Naive B cell (primary cell): ENCODE results near the gene RALGPS1. TPM values are rescaled to one million over a fixed set of nuclear protein-coding genes. Genes with fewer than 3 reads are reported as not detected.

ENCODE experiments used
- ATAC-seq, 2 donors: fragments of 150-1000 bp; cut with Tn5 transposase; 2 replicates each; pipeline ENCODE4 v1.10.0; 2021; ENCODE audit warnings: low read depth in 2 of 2, mild to moderate bottlenecking in 2 of 2, moderate library complexity in 2 of 2
- DNase-seq: peaks from one replicate; pipeline ENCODE4 v3.0.0; 2022
- H3K27ac Mint-ChIP-seq, 6 donors: one replicate each; pipeline ENCODE4 v1.8.0; 2020 to 2022; ENCODE audit warnings: mild to moderate bottlenecking in 6 of 6, mixed read lengths in 6 of 6, moderate library complexity in 5 of 6, inconsistent platforms in 2 of 6
- H3K27me3 Mint-ChIP-seq, 3 donors: one replicate each; pipeline ENCODE4 v1.8.0; 2021 to 2022; ENCODE audit warnings: mixed read lengths in 3 of 3, mild to moderate bottlenecking in 1 of 3
- H3K36me3 Mint-ChIP-seq, 2 donors: one replicate each; pipeline ENCODE4 v1.8.0; 2020 to 2022; ENCODE audit warnings: mixed read lengths in 2 of 2, inconsistent platforms in 1 of 2, mild to moderate bottlenecking in 1 of 2
- H3K4me1 Mint-ChIP-seq, 3 donors: one replicate each; pipeline ENCODE4 v1.8.0; 2020 to 2022; ENCODE audit warnings: mixed read lengths in 3 of 3, inconsistent platforms in 1 of 3, mild to moderate bottlenecking in 1 of 3, moderate library complexity in 1 of 3
- H3K4me3 Mint-ChIP-seq, 8 donors: one replicate each; pipeline ENCODE4 v1.8.0; 2020 to 2022; ENCODE audit warnings: mild to moderate bottlenecking in 8 of 8, mixed read lengths in 8 of 8, moderate library complexity in 8 of 8, inconsistent platforms in 2 of 8
- H3K9me3 Mint-ChIP-seq, 7 donors: one replicate each; pipeline ENCODE4 v1.8.0; 2020 to 2022; ENCODE audit warnings: mixed read lengths in 7 of 7, mild to moderate bottlenecking in 5 of 7, inconsistent platforms in 2 of 7, moderate library complexity in 1 of 7
- polyA plus RNA-seq, 6 donors: library from polyadenylated mRNA; unstranded; fragments of 300-500 nt; fragmentation: Illumina TruSeq; gene quantifications; one replicate each; pipeline ENCODE4 v1.2.3, GENCODE V29; 2021; ENCODE audit warnings: low read depth in 6 of 6

RALGPS1 gene
- polyA plus RNA-seq, 6 donors from 2014 or later, result 3.0 to 7.9 (median 5.4) TPM

DNA sequence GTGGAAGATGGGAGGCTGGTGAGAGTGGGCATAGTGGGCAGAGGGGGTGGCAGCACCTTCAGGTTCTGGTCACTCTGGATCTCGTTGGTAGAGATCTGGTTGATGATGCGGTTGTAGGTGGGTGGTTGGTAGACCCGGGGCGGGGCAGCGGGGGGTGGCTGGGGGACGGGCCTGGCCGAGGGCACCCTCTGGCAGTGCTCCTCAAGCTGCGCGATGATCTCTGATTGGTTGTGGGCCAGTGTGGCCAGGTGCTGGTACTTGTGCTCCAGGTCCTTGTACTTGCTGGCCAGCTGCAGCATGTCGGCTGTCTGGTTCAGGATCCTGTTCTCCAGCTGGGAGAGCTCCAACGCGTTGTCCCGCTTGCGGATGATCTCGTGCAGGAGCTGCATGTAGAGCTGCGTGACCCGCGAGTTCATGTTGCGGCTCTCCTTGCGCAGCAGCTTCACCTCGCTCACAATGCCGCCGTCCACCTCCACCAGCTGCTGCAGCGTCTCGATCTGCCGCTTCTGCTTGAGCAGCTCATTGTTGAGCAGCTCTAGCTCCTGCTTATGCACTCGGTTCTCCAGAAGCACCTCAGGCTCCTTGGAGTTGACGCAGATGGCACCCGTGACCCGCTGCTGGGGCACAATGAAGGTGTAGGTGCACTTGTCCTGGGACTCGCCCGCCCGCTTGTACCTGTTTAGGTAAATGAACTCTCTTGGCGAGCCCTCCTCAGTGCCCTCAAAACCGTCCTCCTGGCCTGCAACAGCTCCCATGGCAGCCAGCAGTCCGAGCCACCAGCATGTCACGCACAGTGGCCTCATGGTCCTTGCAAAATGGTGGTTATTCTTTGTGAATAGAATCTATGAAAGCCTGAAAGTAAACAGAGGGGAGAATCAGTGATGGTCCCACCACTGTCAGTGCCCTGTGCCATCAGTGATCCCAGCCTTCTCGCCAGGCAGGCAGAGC lies 193.6 kb downstream of the RALGPS1 start:
- H3K27ac Mint-ChIP-seq, result no peak overlapping the region
- H3K4me1 Mint-ChIP-seq, result peaks cover 0 to 3% (median 0%) of the 10 kb centered on the region in 3 donors
- H3K9me3 Mint-ChIP-seq, result no peaks in the 10 kb centered on the region
- no peak overlapping the region for H3K4me3 Mint-ChIP-seq
- DNase-seq, result no peak
- H3K36me3 Mint-ChIP-seq, result peaks cover 22% of the 10 kb centered on the region in 2 donors
- ATAC-seq, result no peak
- H3K27me3 Mint-ChIP-seq, result no peaks in the 10 kb centered on the region

GRCh38 chr9:127109212-127109711 lies 194.7 kb downstream of the RALGPS1 start:
- DNase-seq (no peak), ATAC-seq (no peak)
- Mint-ChIP-seq H3K4me3 (no peak overlapping the region), H3K36me3 (peaks cover 22% of the 10 kb centered on the region in 2 donors), H3K4me1 (peaks cover 0 to 3% (median 0%) of the 10 kb centered on the region in 3 donors), H3K9me3 (no peaks in the 10 kb centered on the region), H3K27ac (no peak overlapping the region), H3K27me3 (no peaks in the 10 kb centered on the region)

DNA sequence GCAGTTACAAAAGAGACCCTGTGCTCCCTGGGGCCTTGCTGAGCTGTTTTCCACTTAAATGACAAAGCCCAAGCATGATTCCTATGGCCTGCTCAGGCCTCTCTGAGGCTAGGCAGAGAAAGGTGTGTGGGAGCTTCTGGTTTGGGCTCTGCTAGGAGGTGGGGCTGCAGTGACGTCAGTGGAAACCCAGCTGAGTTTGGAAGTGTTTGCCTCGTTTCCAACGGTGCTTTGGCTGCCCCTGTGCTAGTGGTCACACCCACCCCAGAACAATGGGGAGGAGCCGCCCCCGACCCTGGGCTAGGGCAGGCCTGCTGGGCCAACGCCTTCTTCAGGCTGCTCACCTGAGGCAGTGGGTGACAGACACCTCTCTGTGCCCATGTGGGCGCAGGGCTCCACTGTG lies 197.5 kb downstream of the RALGPS1 start:
- H3K27ac Mint-ChIP-seq, result no peak overlapping the region
- DNase-seq, result no peak
- H3K4me3 Mint-ChIP-seq, result no peak overlapping the region
- no peak for ATAC-seq
- H3K36me3 Mint-ChIP-seq, result peaks cover 13 to 22% of the 10 kb centered on the region in 2 donors
- H3K9me3 Mint-ChIP-seq, result no peaks in the 10 kb centered on the region
- H3K27me3 Mint-ChIP-seq, result no peaks in the 10 kb centered on the region
- peaks cover 13 to 18% (median 15%) of the 10 kb centered on the region in 3 donors for H3K4me1 Mint-ChIP-seq

DNA sequence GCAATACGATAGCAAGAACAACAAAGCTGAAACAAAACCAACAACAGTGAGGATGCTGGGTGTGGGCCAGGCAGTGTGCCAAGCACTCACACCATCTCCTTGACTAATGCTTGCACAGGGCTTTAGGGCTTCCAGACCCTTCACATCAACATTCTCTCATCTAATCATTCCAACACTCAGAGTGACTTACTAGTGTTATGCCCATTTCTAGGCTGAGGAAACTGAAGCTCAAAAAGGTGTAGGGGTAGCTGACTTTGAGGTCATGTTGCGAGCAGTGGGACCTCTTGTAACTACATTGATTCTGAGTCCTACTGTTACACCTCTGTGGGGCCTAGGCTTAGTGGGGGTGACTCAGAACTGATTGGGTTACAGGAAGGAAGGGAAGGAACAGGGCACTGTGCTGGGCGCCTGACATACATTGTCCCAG lies 198.2 kb downstream of the RALGPS1 start:
- no peak for DNase-seq
- Mint-ChIP-seq H3K4me3 (no peak overlapping the region), H3K27me3 (no peaks in the 10 kb centered on the region), H3K9me3 (no peaks in the 10 kb centered on the region), H3K27ac (peak overlapping the region in 1 of 6 donors; percentile 26), H3K36me3 (peaks cover 13 to 22% of the 10 kb centered on the region in 2 donors), H3K4me1 (peaks cover 17 to 22% (median 22%) of the 10 kb centered on the region in 3 donors)
- ATAC-seq, result no peak

- H3K4me1 Mint-ChIP-seq, result peaks cover 17 to 22% (median 22%) of the 10 kb centered on the region in 3 donors
- no peak for ATAC-seq
- no peaks in the 10 kb centered on the region for H3K27me3 Mint-ChIP-seq
Measured at GRCh38 chr9:127113191-127113972, 198.8 kb downstream of the RALGPS1 start.

GRCh38 chr9:127114606-127115005 lies 200.0 kb downstream of the RALGPS1 start:
- Mint-ChIP-seq H3K9me3 (no peaks in the 10 kb centered on the region), H3K4me3 (no peak overlapping the region), H3K27me3 (peaks cover under 1 to 8% (median 1%) of the 10 kb centered on the region in 3 donors), H3K4me1 (peaks cover 29 to 32% (median 30%) of the 10 kb centered on the region in 3 donors), H3K36me3 (peaks cover 13 to 21% of the 10 kb centered on the region in 2 donors), H3K27ac (peak overlapping the region in 1 of 6 donors; percentile 28)
- DNase-seq (no peak), ATAC-seq (no peak)

More at GRCh38 chr9:127113191-127113972, 198.8 kb downstream of the RALGPS1 start:
- Mint-ChIP-seq H3K4me3 (peak overlapping the region in 1 of 8 donors; percentile 21), H3K9me3 (no peaks in the 10 kb centered on the region), H3K27ac (peak overlapping the region in 1 of 6 donors; percentile 26), H3K36me3 (peaks cover 13 to 16% of the 10 kb centered on the region in 2 donors)
- no peak for DNase-seq

- DNase-seq (no peak), ATAC-seq (no peak)
- no peak overlapping the region for H3K4me3 Mint-ChIP-seq
- H3K27me3 Mint-ChIP-seq, result peaks cover 8 to 9% (median 9%) of the 10 kb centered on the region in 3 donors
- H3K36me3 Mint-ChIP-seq, result peaks cover 2 to 15% of the 10 kb centered on the region in 2 donors
- peak overlapping the region in 1 of 6 donors; percentile 92 for H3K27ac Mint-ChIP-seq
- H3K9me3 Mint-ChIP-seq, result no peaks in the 10 kb centered on the region
- H3K4me1 Mint-ChIP-seq, result peaks cover 31 to 36% (median 31%) of the 10 kb centered on the region in 3 donors
Measured at GRCh38 chr9:127116088-127116726, 201.6 kb downstream of the RALGPS1 start.

DNA sequence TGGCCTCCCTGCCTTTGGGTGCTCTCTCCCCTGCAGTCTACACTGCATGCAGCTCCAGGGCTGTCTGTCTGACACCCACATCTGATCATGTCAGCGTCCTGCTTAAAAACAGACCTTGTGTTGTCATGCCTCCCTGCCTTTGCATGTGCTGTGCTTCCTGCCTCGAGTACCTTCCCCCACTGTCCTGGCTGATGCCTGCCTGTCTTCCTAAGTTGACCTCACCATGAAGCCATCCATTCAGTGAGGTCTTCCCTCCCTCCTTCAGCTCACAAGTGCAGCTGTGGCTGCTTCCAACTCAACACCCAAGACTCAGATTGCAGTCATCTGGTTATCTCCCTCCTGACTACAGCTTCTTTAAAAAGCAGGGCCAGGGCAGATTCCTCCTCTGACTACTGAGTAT lies 202.4 kb downstream of the RALGPS1 start:
- Mint-ChIP-seq H3K4me3 (peak overlapping the region in 1 of 8 donors; percentile 34), H3K36me3 (peaks cover 0 to 13% of the 10 kb centered on the region in 2 donors), H3K4me1 (peaks cover 31 to 43% (median 38%) of the 10 kb centered on the region in 3 donors), H3K27me3 (peaks cover 11 to 17% (median 16%) of the 10 kb centered on the region in 3 donors), H3K27ac (peak overlapping the region in 1 of 6 donors; percentile 76), H3K9me3 (no peaks in the 10 kb centered on the region)
- peak in 1 of 2 donors; percentile 40 for ATAC-seq
- DNase-seq, result no peak

- Mint-ChIP-seq H3K27me3 (peaks cover 11 to 25% (median 24%) of the 10 kb centered on the region in 3 donors), H3K36me3 (peaks cover 0 to 13% of the 10 kb centered on the region in 2 donors), H3K9me3 (no peaks in the 10 kb centered on the region), H3K27ac (peak overlapping the region in 2 of 6 donors; percentile 38 to 69), H3K4me1 (peaks cover 38 to 47% (median 46%) of the 10 kb centered on the region in 3 donors), H3K4me3 (peak overlapping the region in 1 of 8 donors; percentile 64)
- DNase-seq (no peak), ATAC-seq (no peak)
Measured at GRCh38 chr9:127117801-127118200, 203.2 kb downstream of the RALGPS1 start.

- peaks cover 42 to 54% (median 53%) of the 10 kb centered on the region in 3 donors for H3K4me1 Mint-ChIP-seq
- no peaks in the 10 kb centered on the region for H3K9me3 Mint-ChIP-seq
- peaks cover 0 to 13% of the 10 kb centered on the region in 2 donors for H3K36me3 Mint-ChIP-seq
- ATAC-seq, result peak; percentile 47 to 50
- no peak overlapping the region for H3K4me3 Mint-ChIP-seq
- DNase-seq, result no peak
- H3K27ac Mint-ChIP-seq, result peak overlapping the region in 2 of 6 donors; percentile 27 to 69
- H3K27me3 Mint-ChIP-seq, result peaks cover 11 to 34% (median 31%) of the 10 kb centered on the region in 3 donors
Measured at GRCh38 chr9:127118597-127119319, 204.2 kb downstream of the RALGPS1 start.

GRCh38 chr9:127119320-127119709 lies 204.7 kb downstream of the RALGPS1 start:
- DNase-seq (no peak), ATAC-seq (no peak)
- Mint-ChIP-seq H3K27ac (peak overlapping the region in 1 of 6 donors; percentile 27), H3K9me3 (no peaks in the 10 kb centered on the region), H3K27me3 (peaks cover 11 to 34% (median 31%) of the 10 kb centered on the region in 3 donors), H3K4me1 (peaks cover 42 to 55% (median 54%) of the 10 kb centered on the region in 3 donors), H3K4me3 (no peak overlapping the region), H3K36me3 (peaks cover 0 to 13% of the 10 kb centered on the region in 2 donors)

DNA sequence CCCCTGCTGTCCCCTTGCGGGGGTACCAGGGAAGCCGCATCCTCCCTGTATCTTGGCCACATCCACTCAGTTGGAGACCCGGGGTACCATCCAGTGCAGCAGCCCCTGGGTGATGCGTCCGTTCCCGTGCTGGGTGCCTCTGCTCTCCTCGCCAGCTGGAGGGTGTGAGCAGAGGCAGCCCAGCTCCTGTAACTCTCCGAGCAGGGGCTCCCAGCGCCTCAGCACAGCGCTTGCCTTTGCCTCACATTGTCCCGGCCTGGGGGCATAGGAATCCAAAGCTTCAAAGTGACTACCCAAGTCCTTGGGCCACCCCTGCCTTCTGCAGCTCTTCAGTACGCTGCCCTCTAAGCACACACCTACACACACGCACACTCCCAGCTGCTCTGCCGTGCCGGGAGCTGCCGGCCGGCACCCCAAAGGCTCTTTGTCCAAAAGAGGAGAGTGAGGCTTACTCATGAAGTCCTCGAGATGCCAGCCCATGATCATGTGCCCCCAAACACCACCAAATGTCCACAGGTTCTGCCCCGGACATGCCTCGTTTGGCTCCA lies 207.1 kb downstream of the RALGPS1 start:
- H3K27ac Mint-ChIP-seq, result no peak overlapping the region
- H3K4me3 Mint-ChIP-seq, result peak overlapping the region in 3 of 8 donors; percentile 26 to 57 (median 50)
- H3K27me3 Mint-ChIP-seq, result peaks cover 11 to 48% (median 31%) of the 10 kb centered on the region in 3 donors

More for the DNA sequence above, 207.1 kb downstream of the RALGPS1 start:
- H3K4me1 Mint-ChIP-seq, result peaks cover 31 to 51% (median 43%) of the 10 kb centered on the region in 3 donors
- H3K9me3 Mint-ChIP-seq, result no peaks in the 10 kb centered on the region
- ATAC-seq (no peak), DNase-seq (no peak)
- peaks cover 0 to 16% of the 10 kb centered on the region in 2 donors for H3K36me3 Mint-ChIP-seq
